Measurements from ENCODE around the gene ZNF674.

The ZNF674 gene

DNA sequence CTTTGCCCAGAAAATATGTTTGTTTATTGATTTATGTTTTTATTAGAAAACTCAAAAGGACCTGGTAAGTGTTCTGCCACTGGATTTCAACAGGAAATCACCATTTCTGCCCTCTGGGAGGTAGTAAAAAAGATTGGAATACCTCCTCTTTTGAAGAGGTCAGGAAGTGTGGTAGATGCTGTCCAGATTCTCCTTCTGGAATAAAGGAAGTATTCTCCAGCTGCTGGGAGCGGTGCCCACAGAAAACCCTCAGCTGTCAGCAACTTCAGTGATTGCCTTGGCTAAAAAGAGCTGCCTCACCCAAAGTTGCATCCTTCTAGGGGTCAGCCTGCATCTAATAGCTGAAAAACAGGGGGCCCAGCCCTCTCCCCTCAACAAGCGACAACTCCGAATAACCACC lies 13.8 kb upstream of the ZNF674 start:
- no peak for DNase-seq
- H3K18ac ChIP-seq (ENCODE audit: low read depth in 1 of 2, low read length in 2 of 2) = no peak overlapping the region

DNA sequence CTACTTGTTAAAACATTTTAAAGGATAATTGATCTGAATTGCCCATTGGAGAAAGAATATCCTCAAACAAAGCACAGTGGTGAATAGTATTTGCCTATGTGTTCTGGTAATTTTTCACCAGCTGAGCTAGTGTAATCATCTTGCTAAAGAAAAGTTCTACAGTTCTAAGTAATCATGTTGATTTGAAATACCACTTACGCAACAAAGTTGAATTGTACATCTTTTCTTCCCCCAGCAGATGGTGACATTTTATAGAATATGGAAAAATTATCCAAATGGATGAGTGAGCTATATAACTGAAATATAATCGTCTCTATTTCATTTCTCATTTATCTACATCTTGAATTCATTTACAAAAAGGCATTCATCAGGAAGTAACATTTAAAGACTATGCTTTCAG lies 9.7 kb upstream of the ZNF674 start:
- no peaks in the 10 kb centered on the region for H3K4me1 ChIP-seq (ENCODE audit: control insufficient read depth, insufficient read depth, low read depth, low read length)
- H3K14ac ChIP-seq (ENCODE audit: low read length in 2 of 2) = no peak overlapping the region
- no peak overlapping the region for H3K9ac ChIP-seq (ENCODE audit: low read length)

More for the DNA sequence above, 13.8 kb upstream of the ZNF674 start:
- H3K4me2 ChIP-seq (ENCODE audit: low read length, poor library complexity, severe bottlenecking) = no peak overlapping the region
- no peak overlapping the region for H3K4ac ChIP-seq (ENCODE audit: low read depth in 1 of 2, low read length in 2 of 2)
- H4K91ac ChIP-seq (ENCODE audit: low read length) = no peak overlapping the region
- H3K14ac ChIP-seq (ENCODE audit: low read length in 2 of 2) = no peak overlapping the region
- no peak overlapping the region for H2BK12ac ChIP-seq (ENCODE audit: low read length in 2 of 2)
- no peaks in the 10 kb centered on the region for H3K9me3 ChIP-seq (ENCODE audit: control insufficient read depth, low read length)
- H3K36me3 ChIP-seq (ENCODE audit: control insufficient read depth in 1 of 2, insufficient read depth in 2 of 2, low read depth in 1 of 2, low read length in 2 of 2) = no peaks in the 10 kb centered on the region
- H2AK5ac ChIP-seq (ENCODE audit: low read length, severe bottlenecking) = no peak overlapping the region
- H2BK120ac ChIP-seq (ENCODE audit: low read depth, low read length) = no peak overlapping the region
- H3K79me1 ChIP-seq (replicated peaks; ENCODE audit: low read length, poor library complexity, severe bottlenecking) = no peaks in the 10 kb centered on the region
- 95% methylated on average over 3 of the region's 3 CpGs for WGBS
- no peak overlapping the region for H2AFZ ChIP-seq (ENCODE audit: low read depth, low read length)
- H3K23ac ChIP-seq (ENCODE audit: low read length in 2 of 2) = no peak overlapping the region
- H2BK15ac ChIP-seq (ENCODE audit: low read depth, poor library complexity, severe bottlenecking) = no peak overlapping the region
- H3K9ac ChIP-seq (ENCODE audit: low read length) = no peak overlapping the region
- H3K4me1 ChIP-seq (ENCODE audit: control insufficient read depth, insufficient read depth, low read depth, low read length) = no peaks in the 10 kb centered on the region
- H3K27me3 ChIP-seq (ENCODE audit: control insufficient read depth in 1 of 2, insufficient read depth in 1 of 2, low read length in 2 of 2) = peaks cover 0 to 7% of the 10 kb centered on the region in 2 experiments
- no peak overlapping the region for H4K8ac ChIP-seq (ENCODE audit: low read length)
- no peak overlapping the region for H3K27ac ChIP-seq (ENCODE audit: low read length, poor library complexity, severe bottlenecking)
- no peak overlapping the region for H2BK5ac ChIP-seq (ENCODE audit: low read depth, low read length, poor library complexity, severe bottlenecking)
- H3K4me3 ChIP-seq (ENCODE audit: insufficient read depth in 1 of 2, low read depth in 1 of 2, low read length in 2 of 2) = no peak overlapping the region

DNA sequence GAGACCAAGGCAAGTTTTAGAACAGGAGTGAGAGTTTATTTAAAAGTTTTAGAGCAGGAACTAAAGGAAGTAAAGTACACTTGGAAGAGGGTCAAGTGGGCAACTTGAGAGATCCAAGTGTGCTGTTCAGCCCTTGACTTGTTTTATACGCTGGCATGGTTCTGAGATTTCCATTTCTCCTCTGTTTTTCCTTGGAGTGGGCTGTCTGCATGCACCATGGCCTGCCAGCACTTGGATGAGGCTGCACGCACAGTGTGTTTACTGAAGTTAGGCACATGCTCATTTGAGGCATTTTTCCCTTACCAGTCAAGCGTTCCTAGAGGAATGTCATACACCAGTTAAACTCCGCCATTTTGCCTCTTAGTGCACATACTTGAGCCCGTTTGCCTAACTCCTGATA lies 8.7 kb upstream of the ZNF674 start:
- Histone ChIP-seq H2BK120ac (ENCODE audit: low read depth, low read length) (no peak overlapping the region), H3K9ac (ENCODE audit: low read length) (no peak overlapping the region), H2AK5ac (ENCODE audit: low read length, severe bottlenecking) (no peak overlapping the region), H3K4me2 (ENCODE audit: low read length, poor library complexity, severe bottlenecking) (no peak overlapping the region), H3K27ac (ENCODE audit: low read length, poor library complexity, severe bottlenecking) (no peak overlapping the region), H3K18ac (ENCODE audit: low read depth in 1 of 2, low read length in 2 of 2) (no peak overlapping the region), H3K4me1 (ENCODE audit: control insufficient read depth, insufficient read depth, low read depth, low read length) (no peaks in the 10 kb centered on the region), H4K8ac (ENCODE audit: low read length) (no peak overlapping the region), H3K4ac (ENCODE audit: low read depth in 1 of 2, low read length in 2 of 2) (no peak overlapping the region), H3K79me1 (replicated peaks; ENCODE audit: low read length, poor library complexity, severe bottlenecking) (no peaks in the 10 kb centered on the region), H3K9me3 (ENCODE audit: control insufficient read depth, low read length) (no peaks in the 10 kb centered on the region), H3K36me3 (ENCODE audit: control insufficient read depth in 1 of 2, insufficient read depth in 2 of 2, low read depth in 1 of 2, low read length in 2 of 2) (no peaks in the 10 kb centered on the region), H4K91ac (ENCODE audit: low read length) (no peak overlapping the region), H3K14ac (ENCODE audit: low read length in 2 of 2) (no peak overlapping the region), H3K27me3 (ENCODE audit: control insufficient read depth in 1 of 2, insufficient read depth in 1 of 2, low read length in 2 of 2) (no peaks in the 10 kb centered on the region), H2AFZ (ENCODE audit: low read depth, low read length) (no peak overlapping the region), H2BK15ac (ENCODE audit: low read depth, poor library complexity, severe bottlenecking) (no peak overlapping the region), H3K4me3 (ENCODE audit: insufficient read depth in 1 of 2, low read depth in 1 of 2, low read length in 2 of 2) (no peak overlapping the region), H2BK5ac (ENCODE audit: low read depth, low read length, poor library complexity, severe bottlenecking) (no peak overlapping the region), H3K23ac (ENCODE audit: low read length in 2 of 2) (no peak overlapping the region), H2BK12ac (ENCODE audit: low read length in 2 of 2) (no peak overlapping the region)
- 92% methylated on average over 5 of the region's 5 CpGs for WGBS
- no peak for DNase-seq

More for the DNA sequence above, 9.7 kb upstream of the ZNF674 start:
- no peak overlapping the region for H3K18ac ChIP-seq (ENCODE audit: low read depth in 1 of 2, low read length in 2 of 2)
- H3K36me3 ChIP-seq (ENCODE audit: control insufficient read depth in 1 of 2, insufficient read depth in 2 of 2, low read depth in 1 of 2, low read length in 2 of 2) = no peaks in the 10 kb centered on the region
- H3K9me3 ChIP-seq (ENCODE audit: control insufficient read depth, low read length) = no peaks in the 10 kb centered on the region
- H3K4ac ChIP-seq (ENCODE audit: low read depth in 1 of 2, low read length in 2 of 2) = no peak overlapping the region
- no peak overlapping the region for H3K4me3 ChIP-seq (ENCODE audit: insufficient read depth in 1 of 2, low read depth in 1 of 2, low read length in 2 of 2)
- no peak overlapping the region for H2AFZ ChIP-seq (ENCODE audit: low read depth, low read length)
- H4K8ac ChIP-seq (ENCODE audit: low read length) = no peak overlapping the region
- no peak overlapping the region for H3K27ac ChIP-seq (ENCODE audit: low read length, poor library complexity, severe bottlenecking)
- WGBS = no CpG with 5 or more reads among the region's 2 CpGs
- no peak overlapping the region for H2BK120ac ChIP-seq (ENCODE audit: low read depth, low read length)
- no peak overlapping the region for H3K4me2 ChIP-seq (ENCODE audit: low read length, poor library complexity, severe bottlenecking)
- H3K79me1 ChIP-seq (replicated peaks; ENCODE audit: low read length, poor library complexity, severe bottlenecking) = no peaks in the 10 kb centered on the region
- peak; percentile 36 for DNase-seq
- H2BK15ac ChIP-seq (ENCODE audit: low read depth, poor library complexity, severe bottlenecking) = no peak overlapping the region
- no peak overlapping the region for H2AK5ac ChIP-seq (ENCODE audit: low read length, severe bottlenecking)
- H2BK5ac ChIP-seq (ENCODE audit: low read depth, low read length, poor library complexity, severe bottlenecking) = no peak overlapping the region
- H3K23ac ChIP-seq (ENCODE audit: low read length in 2 of 2) = no peak overlapping the region
- no peaks in the 10 kb centered on the region for H3K27me3 ChIP-seq (ENCODE audit: control insufficient read depth in 1 of 2, insufficient read depth in 1 of 2, low read length in 2 of 2)
- H4K91ac ChIP-seq (ENCODE audit: low read length) = no peak overlapping the region
- no peak overlapping the region for H2BK12ac ChIP-seq (ENCODE audit: low read length in 2 of 2)

DNA sequence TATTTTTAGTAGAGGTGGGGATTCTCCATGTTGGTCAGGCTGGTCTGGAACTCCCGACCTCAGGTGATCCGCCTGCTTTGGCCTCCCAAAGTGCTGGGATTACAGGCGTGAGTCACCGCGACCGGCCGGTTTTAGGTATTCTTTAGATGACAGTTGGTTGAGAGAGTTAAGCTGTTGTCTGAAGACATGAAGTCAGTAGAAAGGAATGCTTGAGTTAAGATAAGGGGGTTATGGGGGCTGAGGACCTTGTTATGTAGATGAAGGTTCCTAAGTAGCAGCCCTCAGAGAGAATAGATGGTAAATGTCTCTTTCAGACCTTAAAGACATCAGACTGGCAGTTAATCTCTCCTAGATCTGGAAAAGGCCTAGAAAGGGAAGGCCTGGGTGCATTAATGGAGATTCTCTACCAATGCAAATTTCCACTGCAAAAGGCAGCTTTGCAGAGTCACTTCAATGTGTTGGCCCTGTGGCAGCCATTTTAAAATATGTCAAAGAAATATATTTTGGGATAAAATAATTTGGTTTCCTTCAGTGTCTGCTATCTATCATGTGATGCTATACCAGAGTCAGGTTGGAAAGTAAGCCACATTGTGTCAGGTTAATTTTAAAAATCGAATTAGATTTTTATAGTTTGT lies 6.4 kb upstream of the ZNF674 start:
- Histone ChIP-seq H3K36me3 (ENCODE audit: control insufficient read depth in 1 of 2, insufficient read depth in 2 of 2, low read depth in 1 of 2, low read length in 2 of 2) (peaks cover 0 to 8% of the 10 kb centered on the region in 2 experiments), H3K4me2 (ENCODE audit: low read length, poor library complexity, severe bottlenecking) (no peak overlapping the region), H4K8ac (ENCODE audit: low read length) (no peak overlapping the region), H4K91ac (ENCODE audit: low read length) (no peak overlapping the region), H3K9me3 (ENCODE audit: control insufficient read depth, low read length) (no peaks in the 10 kb centered on the region), H3K18ac (ENCODE audit: low read depth in 1 of 2, low read length in 2 of 2) (no peak overlapping the region), H3K4me3 (ENCODE audit: insufficient read depth in 1 of 2, low read depth in 1 of 2, low read length in 2 of 2) (no peak overlapping the region), H3K14ac (ENCODE audit: low read length in 2 of 2) (no peak overlapping the region), H2AFZ (ENCODE audit: low read depth, low read length) (no peak overlapping the region), H2BK15ac (ENCODE audit: low read depth, poor library complexity, severe bottlenecking) (no peak overlapping the region), H3K4ac (ENCODE audit: low read depth in 1 of 2, low read length in 2 of 2) (no peak overlapping the region), H3K27ac (ENCODE audit: low read length, poor library complexity, severe bottlenecking) (peak overlapping the region; percentile 55), H2BK5ac (ENCODE audit: low read depth, low read length, poor library complexity, severe bottlenecking) (no peak overlapping the region), H3K23ac (ENCODE audit: low read length in 2 of 2) (no peak overlapping the region), H2AK5ac (ENCODE audit: low read length, severe bottlenecking) (no peak overlapping the region), H3K27me3 (ENCODE audit: control insufficient read depth in 1 of 2, insufficient read depth in 1 of 2, low read length in 2 of 2) (no peaks in the 10 kb centered on the region), H2BK120ac (ENCODE audit: low read depth, low read length) (no peak overlapping the region), H3K9ac (ENCODE audit: low read length) (no peak overlapping the region), H3K4me1 (ENCODE audit: control insufficient read depth, insufficient read depth, low read depth, low read length) (no peaks in the 10 kb centered on the region), H3K79me1 (replicated peaks; ENCODE audit: low read length, poor library complexity, severe bottlenecking) (no peaks in the 10 kb centered on the region), H2BK12ac (ENCODE audit: low read length in 2 of 2) (no peak overlapping the region)
- peak; percentile 72 for DNase-seq
- WGBS = 1% methylated on average over 7 of the region's 8 CpGs

All from mesenchymal stem cell (in vitro differentiated cells and primary cell).